ENCODE measurements around the gene ITPKB. TPM values are rescaled to one million over a fixed set of nuclear protein-coding genes. Genes with fewer than 3 reads are reported as not detected.
A peak's percentile ranks its signal among the peaks of the same experiment; 100 is the strongest.

ITPKB gene
- total RNA-seq, 1 experiment from 2014 or later, result 17.7 TPM

- no peaks in the 10 kb centered on the region for H4K20me1 ChIP-seq (ENCODE audit: low read length)
- H3F3A ChIP-seq (ENCODE audit: low read length, unreplicated experiment), result no peaks in the 10 kb centered on the region
- no peak overlapping the region for H3K4me3 ChIP-seq (ENCODE audit: low read length)
- H3K27me3 ChIP-seq (ENCODE audit: low read length), result no peaks in the 10 kb centered on the region
- POLR2A ChIA-PET (ENCODE audit: unreplicated experiment), result no interaction called here
- intact Hi-C loops (cut with micrococcal nuclease), result no loop called here
- H3K4me1 ChIP-seq (ENCODE audit: insufficient read depth, low read length), result peaks cover 27% of the 10 kb centered on the region
- H3K9me3 ChIP-seq (ENCODE audit: low read length), result peaks cover 6% of the 10 kb centered on the region; the same call in 1 of the 2 replicates
- ATAC-seq (no peak), DNase-seq (no peak)
- CTCF ChIA-PET, result no interaction called here
- no peaks in the 10 kb centered on the region for H3K9me2 ChIP-seq (replicated peaks; ENCODE audit: low read length)
- no peak overlapping the region for H3K27ac ChIP-seq (ENCODE audit: low read length)
- TF ChIP-seq EZH2phosphoT487 (IDR thresholded peaks at IDR 0.05; ENCODE audit: borderline replicate concordance, low read length), result no peak
- no peak for TF ChIP-seq EZH2 (IDR thresholded peaks at IDR 0.05; ENCODE audit: low read length, unreplicated experiment)
- no peak for TF ChIP-seq CTCF (conservative IDR thresholded peaks at IDR 0.05; ENCODE audit: low read depth, low read length)
- H3K36me3 ChIP-seq (ENCODE audit: low read depth, low read length), result peaks cover 10% of the 10 kb centered on the region; the same call in 1 of the 2 replicates
- H2AFZ ChIP-seq (ENCODE audit: low read length), result no peak overlapping the region
- no TSS peak for BruUV-seq (replicated peaks)
- no peak overlapping the region for H3K4me2 ChIP-seq (ENCODE audit: low read length)
- no peak overlapping the region for H3K9ac ChIP-seq (ENCODE audit: low read length)
- peaks cover 4% of the 10 kb centered on the region; the same call in 1 of the 2 replicates for H3K79me2 ChIP-seq (ENCODE audit: low read length)
Measured at GRCh38 chr1:226710501-226710900, 28.6 kb downstream of the ITPKB start.

DNA sequence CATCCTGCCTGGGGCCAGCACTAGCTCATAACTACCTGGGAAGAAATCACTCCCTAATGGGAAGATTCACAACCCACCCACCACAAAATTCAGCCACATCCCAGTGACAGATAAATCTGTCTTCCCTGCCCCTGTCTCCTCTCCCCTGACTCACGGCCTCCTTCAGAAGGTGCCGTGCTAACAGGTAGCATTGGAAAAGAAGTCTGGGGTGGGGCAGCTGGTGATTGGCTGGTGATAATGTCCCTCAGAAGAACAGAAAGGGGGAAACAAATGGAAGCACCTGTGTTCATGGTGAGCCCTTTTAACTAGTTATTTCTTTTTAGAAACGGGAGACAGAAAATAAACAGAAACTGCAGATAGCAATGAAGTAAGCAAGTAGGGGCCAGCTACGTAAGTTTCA lies 29.1 kb downstream of the ITPKB start:
- no peak overlapping the region for H3K4me3 ChIP-seq (ENCODE audit: low read length)
- no peaks in the 10 kb centered on the region for H3K79me2 ChIP-seq (ENCODE audit: low read length)
- ChIA-PET POLR2A (ENCODE audit: unreplicated experiment) (no interaction called here), CTCF (no interaction called here)
- DNase-seq, result no peak
- intact Hi-C loops (cut with micrococcal nuclease), result no loop called here
- peaks cover 27% of the 10 kb centered on the region for H3K4me1 ChIP-seq (ENCODE audit: insufficient read depth, low read length)
- H3K36me3 ChIP-seq (ENCODE audit: low read depth, low read length), result peaks cover 7% of the 10 kb centered on the region; the same call in 1 of the 2 replicates
- no peak overlapping the region for H3K9ac ChIP-seq (ENCODE audit: low read length)
- H3F3A ChIP-seq (ENCODE audit: low read length, unreplicated experiment), result no peaks in the 10 kb centered on the region
- peaks cover 6% of the 10 kb centered on the region; the same call in 1 of the 2 replicates for H3K9me3 ChIP-seq (ENCODE audit: low read length)
- H4K20me1 ChIP-seq (ENCODE audit: low read length), result no peaks in the 10 kb centered on the region
- no peaks in the 10 kb centered on the region for H3K9me2 ChIP-seq (replicated peaks; ENCODE audit: low read length)
- no peak overlapping the region for H2AFZ ChIP-seq (ENCODE audit: low read length)
- no peak for ATAC-seq
- no TSS peak for BruUV-seq (replicated peaks)
- H3K27me3 ChIP-seq (ENCODE audit: low read length), result no peaks in the 10 kb centered on the region
- TF ChIP-seq EZH2phosphoT487 (IDR thresholded peaks at IDR 0.05; ENCODE audit: borderline replicate concordance, low read length), result no peak
- no peak for TF ChIP-seq CTCF (conservative IDR thresholded peaks at IDR 0.05; ENCODE audit: low read depth, low read length)
- no peak for TF ChIP-seq EZH2 (IDR thresholded peaks at IDR 0.05; ENCODE audit: low read length, unreplicated experiment)
- H3K27ac ChIP-seq (ENCODE audit: low read length), result no peak overlapping the region
- H3K4me2 ChIP-seq (ENCODE audit: low read length), result no peak overlapping the region

- BruUV-seq (replicated peaks), result no TSS peak
- Histone ChIP-seq H3K79me2 (ENCODE audit: low read length) (no peaks in the 10 kb centered on the region), H3K4me2 (ENCODE audit: low read length) (no peak overlapping the region), H3K9me2 (replicated peaks; ENCODE audit: low read length) (no peaks in the 10 kb centered on the region), H2AFZ (ENCODE audit: low read length) (no peak overlapping the region), H3K9me3 (ENCODE audit: low read length) (no peaks in the 10 kb centered on the region), H3K27ac (ENCODE audit: low read length) (0 out of 2 replicates have a peak overlapping the region, but pooled peaks have one; percentile 1), H3K27me3 (ENCODE audit: low read length) (no peaks in the 10 kb centered on the region), H3K9ac (ENCODE audit: low read length) (no peak overlapping the region), H3K4me1 (ENCODE audit: insufficient read depth, low read length) (peaks cover 27% of the 10 kb centered on the region), H4K20me1 (ENCODE audit: low read length) (no peaks in the 10 kb centered on the region), H3K4me3 (ENCODE audit: low read length) (no peak overlapping the region), H3K36me3 (ENCODE audit: low read depth, low read length) (no peaks in the 10 kb centered on the region), H3F3A (ENCODE audit: low read length, unreplicated experiment) (no peaks in the 10 kb centered on the region)
- ChIA-PET CTCF (no interaction called here), POLR2A (ENCODE audit: unreplicated experiment) (no interaction called here)
- ATAC-seq, result no peak
- peak; percentile 26; the same call in 1 of the 2 replicates for TF ChIP-seq CTCF (conservative IDR thresholded peaks at IDR 0.05; ENCODE audit: low read depth, low read length)
- no peak for TF ChIP-seq EZH2phosphoT487 (IDR thresholded peaks at IDR 0.05; ENCODE audit: borderline replicate concordance, low read length)
- TF ChIP-seq EZH2 (IDR thresholded peaks at IDR 0.05; ENCODE audit: low read length, unreplicated experiment), result no peak
- DNase-seq, result no peak
- intact Hi-C loops (cut with micrococcal nuclease), result no loop called here
Measured at GRCh38 chr1:226708967-226709396, 30.1 kb downstream of the ITPKB start.

Data from PC-3 (cell line).